HepG2 (cell line): ENCODE measurements around the gene RAB20. TPM values are rescaled to one million over a fixed set of nuclear protein-coding genes. Genes with fewer than 3 reads are reported as not detected.

Experiments
- JDP2 ChIP-seq: sonication (generic); formaldehyde crosslinking; IDR thresholded peaks from 2 replicates; pipeline ENCODE4 v1.8.1; 2022; ENCODE audit warnings: missing genetic modification reagents, borderline replicate concordance
- MYC ChIP-seq: sonication (generic); formaldehyde crosslinking; IDR thresholded peaks from 2 replicates; pipeline ENCODE4 v1.9.0; 2021; ENCODE audit warnings: missing genetic modification reagents, borderline replicate concordance
- NR0B2 ChIP-seq: sonication (generic); formaldehyde crosslinking; IDR thresholded peaks from 2 replicates; pipeline ENCODE4 v1.4.0; 2020; ENCODE audit warnings: mild to moderate bottlenecking, missing genetic modification reagents
- PCBP2 ChIP-seq: fragments of 200-400 bp; formaldehyde crosslinking; optimal IDR thresholded peaks from 2 replicates; pipeline ENCODE3; 2018; ENCODE audit warnings: low read length, low read depth; ENCODE audit not compliant: poor library complexity, severe bottlenecking
- THAP11 ChIP-seq: IDR thresholded peaks from 2 replicates; pipeline ENCODE4 v1.6.1; 2016; ENCODE audit warnings: missing biosample characterization, missing genetic modification reagents
- ZBTB2 ChIP-seq: sonication (generic); formaldehyde crosslinking; IDR thresholded peaks from 2 replicates; pipeline ENCODE4 v1.8.0; 2022; ENCODE audit warnings: low read depth, missing genetic modification reagents
- ZNF17 ChIP-seq: sonication (generic); formaldehyde crosslinking; IDR thresholded peaks from 2 replicates; pipeline ENCODE4 v1.5.0; 2020; ENCODE audit warnings: mild to moderate bottlenecking, missing genetic modification reagents
- ZNF550 ChIP-seq: sonication (generic); formaldehyde crosslinking; IDR thresholded peaks from 2 replicates; pipeline ENCODE4 v1.4.0; 2020; ENCODE audit warnings: mild to moderate bottlenecking, missing genetic modification reagents, borderline replicate concordance
- ZNF766 ChIP-seq: sonication (generic); formaldehyde crosslinking; IDR thresholded peaks from 2 replicates; pipeline ENCODE4 v1.5.0; 2020; ENCODE audit warnings: missing genetic modification reagents, borderline replicate concordance
- polyA plus RNA-seq, 8 experiments: library from polyadenylated mRNA; depleted of rRNA in 3 of 8; stranded (reverse) in 7 of 8; unstranded in 1 of 8; fragments of >200 nt; fragmentation: Illumina TruSeq in 4 of 8; extraction: Trizol in 4 of 8; gene quantifications; 2 replicates each; pipeline versions ENCODE4 v1.2.1 to v1.2.3, GENCODE V29; 2011 to 2016; ENCODE audit warnings: low read depth in 4 of 8, missing spikeins in 1 of 8, mixed read lengths in 1 of 8; ENCODE audit not compliant: insufficient read depth in 1 of 8
- total RNA-seq, 5 experiments: library from RNA; depleted of rRNA; stranded (reverse); fragments of >200 nt; fragmentation: Illumina TruSeq; extraction: Trizol; gene quantifications; 2 replicates each; pipeline ENCODE4 v1.2.3, GENCODE V29; 2016; ENCODE audit warnings: low read depth in 1 of 5
- TF ChIP-seq, protein P1 (sequence below): IDR thresholded peaks from 2 replicates; pipeline ENCODE4 v1.6.1; 2016; ENCODE audit warnings: low read depth, missing genetic modification reagents, missing compliant biosample characterization
- TF ChIP-seq, protein P2 (sequence below): sonication (generic); formaldehyde crosslinking; IDR thresholded peaks from 2 replicates; pipeline ENCODE4 v1.5.0; 2020; ENCODE audit warnings: mild to moderate bottlenecking, missing genetic modification reagents, borderline replicate concordance
- TF ChIP-seq, protein P3 (sequence below): sonication (generic); formaldehyde crosslinking; IDR thresholded peaks from 2 replicates; pipeline ENCODE4 v1.8.1; 2022; ENCODE audit warnings: mild to moderate bottlenecking, missing genetic modification reagents
- TF ChIP-seq, protein P4 (sequence below): sonication (generic); formaldehyde crosslinking; conservative IDR thresholded peaks from 2 replicates; pipeline ENCODE4 v1.4.0; 2020; ENCODE audit warnings: missing genetic modification reagents
- TF ChIP-seq, protein P5 (sequence below): sonication (generic); formaldehyde crosslinking; IDR thresholded peaks from 2 replicates; pipeline ENCODE4 v1.5.1; 2020; ENCODE audit warnings: missing genetic modification reagents, mild to moderate bottlenecking, borderline replicate concordance

RAB20 gene
- total and polyA plus RNA-seq, 2 of the 13 experiments (the other 11 are each of a cell fraction or from before 2014, with no cell fraction given) = 15.6 to 30.5 TPM

DNA sequence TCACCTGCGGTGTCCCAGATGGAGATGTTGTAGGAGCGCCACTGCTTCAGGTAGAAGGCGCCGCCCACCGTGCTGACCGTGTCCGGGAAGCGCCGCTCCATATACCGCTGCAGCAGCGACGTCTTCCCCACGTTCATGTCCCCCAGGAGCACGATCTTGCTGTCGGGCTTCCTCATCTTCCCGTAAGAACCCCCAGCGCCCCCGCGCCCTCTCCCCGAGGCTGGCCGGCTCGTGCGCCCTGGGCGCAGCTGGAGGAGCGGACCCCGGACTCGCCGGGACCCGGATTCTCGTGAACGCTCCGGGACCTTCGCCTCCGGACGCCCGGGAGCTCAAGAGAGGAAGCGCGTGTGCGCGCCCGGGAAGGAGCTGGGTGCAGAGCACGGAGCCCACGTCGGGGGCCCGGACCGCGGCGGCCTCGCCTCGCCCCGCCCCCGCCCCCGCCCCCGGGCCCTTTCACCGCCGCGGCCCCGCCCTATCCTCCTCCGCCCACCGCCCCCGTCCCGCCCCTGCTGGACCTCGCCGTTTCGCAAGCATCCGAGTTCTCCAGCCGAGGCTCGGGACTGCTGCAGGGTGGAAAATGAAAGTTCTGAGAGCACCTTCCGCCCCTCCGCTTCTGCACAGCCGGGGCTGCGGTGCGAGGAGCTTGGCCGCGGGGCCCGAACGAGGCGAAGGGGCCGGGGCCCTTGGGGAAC, at the start of gene RAB20 (continued):
- TF ChIP-seq ZBTB2 (CRISPR knock-in tag) = no peak
- TF ChIP-seq, protein P1, sequence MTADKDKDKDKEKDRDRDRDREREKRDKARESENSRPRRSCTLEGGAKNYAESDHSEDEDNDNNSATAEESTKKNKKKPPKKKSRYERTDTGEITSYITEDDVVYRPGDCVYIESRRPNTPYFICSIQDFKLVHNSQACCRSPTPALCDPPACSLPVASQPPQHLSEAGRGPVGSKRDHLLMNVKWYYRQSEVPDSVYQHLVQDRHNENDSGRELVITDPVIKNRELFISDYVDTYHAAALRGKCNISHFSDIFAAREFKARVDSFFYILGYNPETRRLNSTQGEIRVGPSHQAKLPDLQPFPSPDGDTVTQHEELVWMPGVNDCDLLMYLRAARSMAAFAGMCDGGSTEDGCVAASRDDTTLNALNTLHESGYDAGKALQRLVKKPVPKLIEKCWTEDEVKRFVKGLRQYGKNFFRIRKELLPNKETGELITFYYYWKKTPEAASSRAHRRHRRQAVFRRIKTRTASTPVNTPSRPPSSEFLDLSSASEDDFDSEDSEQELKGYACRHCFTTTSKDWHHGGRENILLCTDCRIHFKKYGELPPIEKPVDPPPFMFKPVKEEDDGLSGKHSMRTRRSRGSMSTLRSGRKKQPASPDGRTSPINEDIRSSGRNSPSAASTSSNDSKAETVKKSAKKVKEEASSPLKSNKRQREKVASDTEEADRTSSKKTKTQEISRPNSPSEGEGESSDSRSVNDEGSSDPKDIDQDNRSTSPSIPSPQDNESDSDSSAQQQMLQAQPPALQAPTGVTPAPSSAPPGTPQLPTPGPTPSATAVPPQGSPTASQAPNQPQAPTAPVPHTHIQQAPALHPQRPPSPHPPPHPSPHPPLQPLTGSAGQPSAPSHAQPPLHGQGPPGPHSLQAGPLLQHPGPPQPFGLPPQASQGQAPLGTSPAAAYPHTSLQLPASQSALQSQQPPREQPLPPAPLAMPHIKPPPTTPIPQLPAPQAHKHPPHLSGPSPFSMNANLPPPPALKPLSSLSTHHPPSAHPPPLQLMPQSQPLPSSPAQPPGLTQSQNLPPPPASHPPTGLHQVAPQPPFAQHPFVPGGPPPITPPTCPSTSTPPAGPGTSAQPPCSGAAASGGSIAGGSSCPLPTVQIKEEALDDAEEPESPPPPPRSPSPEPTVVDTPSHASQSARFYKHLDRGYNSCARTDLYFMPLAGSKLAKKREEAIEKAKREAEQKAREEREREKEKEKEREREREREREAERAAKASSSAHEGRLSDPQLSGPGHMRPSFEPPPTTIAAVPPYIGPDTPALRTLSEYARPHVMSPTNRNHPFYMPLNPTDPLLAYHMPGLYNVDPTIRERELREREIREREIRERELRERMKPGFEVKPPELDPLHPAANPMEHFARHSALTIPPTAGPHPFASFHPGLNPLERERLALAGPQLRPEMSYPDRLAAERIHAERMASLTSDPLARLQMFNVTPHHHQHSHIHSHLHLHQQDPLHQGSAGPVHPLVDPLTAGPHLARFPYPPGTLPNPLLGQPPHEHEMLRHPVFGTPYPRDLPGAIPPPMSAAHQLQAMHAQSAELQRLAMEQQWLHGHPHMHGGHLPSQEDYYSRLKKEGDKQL (CRISPR knock-in tag) = no peak
- TF ChIP-seq, protein P2, sequence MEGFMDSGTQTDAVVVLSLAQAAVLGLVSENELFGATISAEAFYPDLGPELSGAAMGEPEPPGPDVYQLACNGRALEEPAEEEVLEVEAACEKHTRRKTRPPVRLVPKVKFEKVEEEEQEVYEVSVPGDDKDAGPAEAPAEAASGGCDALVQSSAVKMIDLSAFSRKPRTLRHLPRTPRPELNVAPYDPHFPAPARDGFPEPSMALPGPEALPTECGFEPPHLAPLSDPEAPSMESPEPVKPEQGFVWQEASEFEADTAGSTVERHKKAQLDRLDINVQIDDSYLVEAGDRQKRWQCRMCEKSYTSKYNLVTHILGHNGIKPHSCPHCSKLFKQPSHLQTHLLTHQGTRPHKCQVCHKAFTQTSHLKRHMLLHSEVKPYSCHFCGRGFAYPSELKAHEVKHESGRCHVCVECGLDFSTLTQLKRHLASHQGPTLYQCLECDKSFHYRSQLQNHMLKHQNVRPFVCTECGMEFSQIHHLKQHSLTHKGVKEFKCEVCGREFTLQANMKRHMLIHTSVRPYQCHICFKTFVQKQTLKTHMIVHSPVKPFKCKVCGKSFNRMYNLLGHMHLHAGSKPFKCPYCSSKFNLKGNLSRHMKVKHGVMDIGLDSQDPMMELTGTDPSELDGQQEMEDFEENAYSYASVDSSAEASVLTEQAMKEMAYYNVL (CRISPR knock-in tag) = peak; percentile 23; the same call in 1 of the 2 replicates
- no peak for TF ChIP-seq ZNF550
- TF ChIP-seq, protein P3, sequence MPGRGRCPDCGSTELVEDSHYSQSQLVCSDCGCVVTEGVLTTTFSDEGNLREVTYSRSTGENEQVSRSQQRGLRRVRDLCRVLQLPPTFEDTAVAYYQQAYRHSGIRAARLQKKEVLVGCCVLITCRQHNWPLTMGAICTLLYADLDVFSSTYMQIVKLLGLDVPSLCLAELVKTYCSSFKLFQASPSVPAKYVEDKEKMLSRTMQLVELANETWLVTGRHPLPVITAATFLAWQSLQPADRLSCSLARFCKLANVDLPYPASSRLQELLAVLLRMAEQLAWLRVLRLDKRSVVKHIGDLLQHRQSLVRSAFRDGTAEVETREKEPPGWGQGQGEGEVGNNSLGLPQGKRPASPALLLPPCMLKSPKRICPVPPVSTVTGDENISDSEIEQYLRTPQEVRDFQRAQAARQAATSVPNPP (CRISPR knock-in tag) = no peak
- TF ChIP-seq, protein P4, sequence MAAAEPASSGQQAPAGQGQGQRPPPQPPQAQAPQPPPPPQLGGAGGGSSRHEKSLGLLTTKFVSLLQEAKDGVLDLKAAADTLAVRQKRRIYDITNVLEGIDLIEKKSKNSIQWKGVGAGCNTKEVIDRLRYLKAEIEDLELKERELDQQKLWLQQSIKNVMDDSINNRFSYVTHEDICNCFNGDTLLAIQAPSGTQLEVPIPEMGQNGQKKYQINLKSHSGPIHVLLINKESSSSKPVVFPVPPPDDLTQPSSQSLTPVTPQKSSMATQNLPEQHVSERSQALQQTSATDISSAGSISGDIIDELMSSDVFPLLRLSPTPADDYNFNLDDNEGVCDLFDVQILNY (CRISPR knock-in tag) = no peak
- no peak; the same call in 1 of the 2 replicates for TF ChIP-seq NR0B2
- TF ChIP-seq PCBP2 = no peak
- TF ChIP-seq THAP11 = no peak; the same call in 1 of the 2 replicates
- TF ChIP-seq MYC (CRISPR knock-in tag) = peak; percentile 73; the same call in 1 of the 2 replicates
- no peak for TF ChIP-seq ZNF17
- TF ChIP-seq, protein P5, sequence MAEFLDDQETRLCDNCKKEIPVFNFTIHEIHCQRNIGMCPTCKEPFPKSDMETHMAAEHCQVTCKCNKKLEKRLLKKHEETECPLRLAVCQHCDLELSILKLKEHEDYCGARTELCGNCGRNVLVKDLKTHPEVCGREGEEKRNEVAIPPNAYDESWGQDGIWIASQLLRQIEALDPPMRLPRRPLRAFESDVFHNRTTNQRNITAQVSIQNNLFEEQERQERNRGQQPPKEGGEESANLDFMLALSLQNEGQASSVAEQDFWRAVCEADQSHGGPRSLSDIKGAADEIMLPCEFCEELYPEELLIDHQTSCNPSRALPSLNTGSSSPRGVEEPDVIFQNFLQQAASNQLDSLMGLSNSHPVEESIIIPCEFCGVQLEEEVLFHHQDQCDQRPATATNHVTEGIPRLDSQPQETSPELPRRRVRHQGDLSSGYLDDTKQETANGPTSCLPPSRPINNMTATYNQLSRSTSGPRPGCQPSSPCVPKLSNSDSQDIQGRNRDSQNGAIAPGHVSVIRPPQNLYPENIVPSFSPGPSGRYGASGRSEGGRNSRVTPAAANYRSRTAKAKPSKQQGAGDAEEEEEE (CRISPR knock-in tag) = no peak
- no peak for TF ChIP-seq JDP2 (CRISPR knock-in tag)
- no peak for TF ChIP-seq ZNF766
